Measurements from ENCODE around the gene SGSH.
A peak's percentile ranks its signal among the peaks of the same experiment; 100 is the strongest.
"Not testable (repeated sequence)": the region's sequence is repeated elsewhere in the genome, so short reads cannot be mapped to it uniquely, and the experiment has no call there.

The SGSH gene

DNA sequence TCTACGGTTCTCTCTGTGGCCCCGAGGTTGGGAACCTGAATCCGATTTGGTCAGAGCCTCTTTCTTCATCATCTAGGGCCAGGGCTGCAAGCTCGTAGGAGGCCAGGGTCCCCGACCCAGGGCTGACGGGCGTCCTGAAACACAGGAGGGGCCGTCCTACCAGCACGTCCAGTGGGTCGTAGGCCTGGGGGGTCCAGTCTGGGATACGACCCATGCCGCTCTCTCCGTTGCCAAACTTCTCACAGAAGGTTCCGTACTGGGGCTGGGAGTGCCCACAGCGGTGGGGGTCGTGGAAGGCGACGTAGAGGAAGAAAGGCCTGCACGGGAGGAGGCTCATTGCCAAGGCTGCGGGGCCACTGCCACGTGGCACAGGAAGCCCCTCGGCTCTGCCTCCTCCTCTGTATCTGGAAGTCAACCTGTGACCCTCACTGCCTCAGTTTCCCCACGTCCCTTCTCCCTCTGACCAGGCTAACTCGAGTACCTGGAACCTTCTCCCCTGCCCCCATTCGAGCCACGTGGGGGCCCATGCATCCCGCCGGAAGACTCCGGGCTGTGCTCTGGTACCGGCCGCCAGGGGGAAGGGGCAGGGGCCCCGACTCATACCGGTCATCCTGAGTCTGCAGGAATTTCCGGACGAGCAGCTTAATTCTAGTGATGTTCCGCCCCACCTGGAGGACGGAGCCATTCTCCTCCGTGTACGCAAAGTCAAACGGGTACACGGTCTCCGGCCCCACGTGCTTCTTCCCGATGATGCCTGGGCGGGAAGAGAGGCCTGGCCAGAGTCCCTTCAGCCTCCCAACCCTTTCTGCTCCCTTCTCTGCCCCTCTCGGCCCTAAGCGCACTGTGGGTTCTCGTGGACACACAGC is 5.9 kb downstream of the SGSH start:
- in situ Hi-C loops (cut with MboI; ENCODE audit: low pct_unique_long_range_greater_than_20kb, low sequenced_read_pairs): no loop called here
- DNase-seq: no peak

- DNase-seq: no peak
- in situ Hi-C loops (cut with MboI; ENCODE audit: low pct_unique_long_range_greater_than_20kb, low sequenced_read_pairs): no loop called here
These were observed 6.5 kb downstream of the SGSH start for GRCh38 chr17:80213643-80213975.

DNA sequence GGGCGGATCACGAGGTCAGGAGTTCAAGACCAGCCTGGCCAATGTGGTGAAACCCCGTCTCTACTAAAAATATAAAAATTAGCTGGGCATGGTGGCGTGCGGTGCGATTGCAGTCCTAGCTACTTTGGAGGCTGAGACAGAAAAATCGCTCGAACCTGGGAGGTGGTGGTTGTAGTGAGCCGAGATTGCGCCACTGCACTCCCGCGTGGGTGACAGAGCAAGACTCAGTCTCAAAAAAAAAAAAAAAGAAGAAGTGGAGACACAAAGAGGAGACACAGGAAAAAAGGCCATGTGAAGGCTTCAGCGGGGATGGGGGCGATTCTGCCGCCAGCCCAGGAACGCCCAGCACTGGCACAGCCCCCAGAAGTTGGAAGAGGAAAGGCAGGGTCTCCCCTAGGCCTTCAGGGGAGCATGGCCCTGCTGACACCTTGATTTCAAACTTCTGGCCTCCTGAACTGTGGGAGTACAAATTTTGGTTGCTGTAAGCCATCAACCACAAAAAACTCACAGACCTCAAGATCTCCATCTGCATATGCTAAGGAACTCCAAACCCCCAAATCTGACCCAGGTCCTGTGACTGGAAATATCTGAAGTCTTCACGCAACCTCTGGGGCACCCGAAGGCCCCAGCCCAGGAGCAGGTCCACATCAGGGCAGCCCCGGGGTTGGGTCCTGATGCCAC is 7.0 kb downstream of the SGSH start:
- in situ Hi-C loops (cut with MboI; ENCODE audit: low pct_unique_long_range_greater_than_20kb, low sequenced_read_pairs): no loop called here
- peak; percentile 48 for DNase-seq

DNA sequence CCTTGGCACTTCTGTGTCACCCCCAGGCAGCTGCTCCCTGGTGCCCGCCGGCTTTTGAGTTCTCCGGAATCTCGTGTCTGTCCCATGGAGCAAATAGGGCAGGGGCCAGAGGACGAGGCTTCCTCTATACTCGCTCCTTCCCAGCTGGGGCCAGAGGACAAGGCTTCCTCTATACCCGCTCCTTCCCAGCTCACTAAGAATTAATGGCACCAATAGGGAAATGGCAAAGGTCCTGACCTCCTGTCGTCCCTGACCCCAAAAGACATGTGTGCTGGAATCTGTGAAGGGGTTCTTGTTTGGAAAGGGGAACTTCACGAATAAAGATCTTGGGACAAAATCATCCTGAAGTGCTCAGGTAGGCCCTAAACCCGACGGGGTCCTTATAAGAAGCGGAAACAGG is 7.6 kb downstream of the SGSH start:
- DNase-seq: no peak
- in situ Hi-C loops (cut with MboI; ENCODE audit: low pct_unique_long_range_greater_than_20kb, low sequenced_read_pairs): no loop called here

- DNase-seq: no peak
- in situ Hi-C loops (cut with MboI; ENCODE audit: low pct_unique_long_range_greater_than_20kb, low sequenced_read_pairs): no loop called here
These were observed 8.0 kb downstream of the SGSH start for GRCh38 chr17:80212109-80212508.

DNA sequence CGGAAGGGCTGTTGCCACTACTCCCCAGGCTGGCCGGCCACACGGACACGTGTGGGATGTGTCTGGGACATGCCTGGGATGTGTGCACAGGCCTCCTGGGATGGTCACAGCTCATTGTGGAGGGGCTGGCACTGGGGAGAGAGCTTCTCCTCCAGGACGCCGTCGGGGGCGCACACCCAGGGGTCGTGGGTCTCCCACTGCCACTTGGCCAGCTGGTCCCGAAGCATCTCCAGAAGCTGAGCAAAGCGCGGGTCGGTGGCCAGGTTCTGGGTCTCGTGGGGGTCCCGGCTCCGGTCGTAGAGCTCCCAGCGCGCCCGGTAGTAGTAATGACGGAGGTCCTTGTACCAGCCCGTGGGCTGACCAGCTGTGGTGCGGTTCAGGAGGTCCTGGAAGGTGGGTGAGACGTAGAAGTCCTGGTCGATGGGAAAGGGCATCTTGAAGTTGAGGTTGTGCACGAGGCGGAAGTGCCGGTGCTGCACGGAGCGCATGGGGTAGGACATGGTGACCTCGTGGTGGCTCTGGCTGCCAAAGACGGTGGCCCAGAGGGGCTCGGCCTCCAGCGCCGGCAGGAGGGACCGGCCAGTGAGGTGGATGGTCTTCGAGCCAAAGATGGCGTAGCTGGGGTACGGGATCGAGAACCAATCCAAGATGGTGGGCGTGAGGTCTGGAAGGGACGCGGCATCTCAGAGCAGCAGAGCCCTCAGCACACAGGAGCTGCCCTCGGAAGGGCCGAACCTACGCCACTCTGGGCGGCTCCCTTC is 9.6 kb downstream of the SGSH start:
- no peak for DNase-seq
- in situ Hi-C loops (cut with MboI; ENCODE audit: low pct_unique_long_range_greater_than_20kb, low sequenced_read_pairs): no loop called here

DNA sequence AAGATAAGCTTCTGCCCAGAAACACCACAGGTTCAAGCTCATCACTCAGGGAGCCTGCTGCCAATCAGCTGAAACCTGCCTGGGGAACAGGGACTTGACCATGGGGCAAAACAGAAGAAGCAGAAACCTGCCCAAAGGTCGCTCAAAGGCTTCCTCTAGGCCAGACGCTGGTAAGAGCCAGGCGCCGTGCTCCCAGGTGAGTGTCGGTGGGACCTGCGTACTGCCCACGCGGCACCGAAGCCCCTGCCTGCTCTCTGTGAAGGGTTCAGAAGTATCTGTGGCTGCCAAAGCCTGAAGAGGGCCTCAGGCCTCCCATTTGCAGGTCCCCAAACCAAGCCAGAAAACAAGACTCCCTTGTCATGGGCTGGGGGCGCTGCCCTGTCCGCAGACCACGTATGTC is 10.4 kb downstream of the SGSH start:
- in situ Hi-C loops (cut with MboI; ENCODE audit: low pct_unique_long_range_greater_than_20kb, low sequenced_read_pairs): no loop called here
- DNase-seq: no peak

DNA sequence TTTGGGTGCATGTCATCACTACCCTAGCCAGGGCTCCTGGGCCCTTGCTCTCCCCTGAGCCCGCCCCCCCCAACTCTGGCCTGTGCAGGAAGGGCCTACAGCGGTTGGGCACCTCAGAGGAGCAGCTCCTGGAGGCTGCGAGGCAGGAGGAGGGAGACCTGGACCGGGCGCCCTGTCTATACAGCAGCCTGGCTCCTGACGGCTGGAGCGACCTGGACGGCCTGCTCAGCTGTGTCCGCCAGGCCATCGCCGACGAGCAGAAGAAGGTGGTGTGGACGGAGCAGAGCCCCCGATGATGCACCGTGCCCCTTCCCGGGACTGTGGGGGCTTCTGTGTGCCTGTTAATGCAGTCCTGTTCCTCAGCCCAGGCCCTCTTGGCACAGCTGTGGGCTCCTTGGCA is 12.1 kb downstream of the SGSH start:
- DNase-seq: no peak
- in situ Hi-C loops (cut with MboI; ENCODE audit: low pct_unique_long_range_greater_than_20kb, low sequenced_read_pairs): no loop called here

DNA sequence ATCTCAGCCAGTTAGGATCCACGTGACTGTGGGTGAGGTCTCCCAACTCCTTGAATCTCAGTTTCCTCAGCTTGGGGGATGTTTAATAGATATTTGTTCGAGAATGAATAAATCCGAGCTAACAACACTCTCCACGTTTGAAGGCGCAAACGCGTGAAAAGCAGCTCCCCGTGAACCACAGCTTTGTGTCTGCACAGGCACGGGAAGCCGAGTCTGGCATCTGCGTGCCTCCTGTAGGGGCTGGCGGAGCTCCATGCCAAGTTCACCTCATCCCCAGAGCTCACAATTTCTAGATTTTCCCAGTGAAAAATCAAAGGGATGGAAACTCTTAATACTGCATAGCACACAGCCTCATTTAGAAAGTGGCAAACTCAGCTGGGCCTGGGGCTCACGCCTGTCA is 14.3 kb downstream of the SGSH start:
- DNase-seq: no peak
- in situ Hi-C loops (cut with MboI; ENCODE audit: low pct_unique_long_range_greater_than_20kb, low sequenced_read_pairs): no loop called here

DNA sequence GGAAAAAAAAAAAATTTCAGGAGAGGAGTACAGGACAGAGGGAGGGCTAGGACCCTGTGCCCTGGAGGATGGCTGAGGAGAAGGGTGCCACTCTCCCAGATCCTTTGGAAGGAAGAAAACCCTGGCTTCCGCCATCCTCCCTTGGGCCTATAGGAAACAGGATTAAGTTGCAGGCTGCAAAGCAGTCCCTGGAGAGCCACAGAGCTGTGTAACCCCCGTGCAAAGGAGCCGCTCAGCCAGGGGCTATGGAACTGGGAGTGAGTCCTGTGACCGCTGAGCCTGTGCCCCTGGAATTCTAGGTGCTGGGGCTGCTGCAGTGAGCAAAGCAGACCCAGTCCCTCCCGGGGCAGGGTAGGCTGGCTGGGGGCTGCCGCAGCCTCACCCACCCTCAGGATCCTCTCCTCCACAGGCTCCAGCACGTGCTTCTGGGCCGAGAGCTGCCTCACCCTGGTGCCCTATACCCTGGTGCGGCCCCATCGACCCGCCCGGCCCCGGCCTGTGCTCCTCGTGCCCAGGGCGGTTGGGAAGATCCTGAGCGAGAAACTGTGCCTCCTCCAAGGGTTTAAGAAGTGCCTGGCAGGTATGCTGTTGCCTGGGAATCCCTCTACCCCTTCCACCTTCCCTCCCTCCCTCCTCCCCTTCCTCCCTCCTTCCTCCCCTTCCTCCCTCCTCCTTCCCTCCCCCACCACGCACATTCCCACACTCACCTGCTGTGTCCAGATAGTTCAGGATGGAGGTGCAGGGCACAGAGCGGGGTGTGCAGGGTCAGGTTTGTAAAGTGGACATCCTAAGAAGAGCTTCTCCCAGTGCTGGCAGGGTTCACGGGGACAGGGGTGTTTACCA is 15.3 kb downstream of the SGSH start:
- in situ Hi-C loops (cut with MboI; ENCODE audit: low pct_unique_long_range_greater_than_20kb, low sequenced_read_pairs): no loop called here
- DNase-seq: no peak

DNA sequence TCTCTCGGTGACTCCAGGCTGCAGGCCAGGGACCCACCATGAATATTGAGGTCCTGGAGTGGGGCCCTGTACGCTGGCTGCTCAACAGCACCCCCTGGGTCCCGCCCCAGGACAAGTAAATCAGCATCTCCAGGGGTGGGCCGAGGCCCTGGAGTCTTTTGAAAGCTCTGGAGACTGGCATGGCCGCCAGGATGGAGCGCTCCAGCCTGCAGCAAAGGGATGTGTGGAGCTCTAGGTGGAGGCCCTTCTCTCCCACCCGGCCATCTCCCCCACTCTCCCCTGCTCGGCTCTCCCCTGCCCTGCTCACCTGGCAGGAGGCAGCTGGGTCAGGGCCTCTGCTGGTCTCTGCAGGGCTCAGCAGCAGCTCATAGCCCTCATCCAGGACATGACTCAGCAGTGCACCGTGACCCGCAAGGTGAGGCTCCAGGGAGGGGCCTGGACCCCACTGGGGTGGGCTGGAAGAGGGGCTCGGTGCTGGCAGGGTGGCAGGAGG is 16.6 kb downstream of the SGSH start:
- in situ Hi-C loops (cut with MboI; ENCODE audit: low pct_unique_long_range_greater_than_20kb, low sequenced_read_pairs): no loop called here

DNA sequence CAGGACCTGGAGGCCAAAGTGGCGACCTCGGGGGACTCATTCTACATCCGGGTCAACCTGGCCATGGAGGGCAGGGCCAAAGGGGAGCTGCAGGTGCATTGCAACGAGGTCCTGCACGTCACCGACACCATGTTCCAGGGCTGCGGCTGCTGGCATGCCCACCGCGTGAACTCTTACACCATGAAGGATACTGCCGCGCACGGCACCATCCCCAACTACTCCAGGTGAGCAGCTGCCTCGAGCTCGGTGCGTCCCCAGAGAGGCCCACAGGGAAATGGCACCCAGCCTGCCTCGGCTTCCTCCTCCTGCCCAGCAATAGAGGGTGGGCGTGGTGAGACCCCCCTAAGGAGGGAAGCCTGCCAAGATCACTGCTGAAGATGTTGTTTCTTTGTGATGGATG is 17.9 kb downstream of the SGSH start:
- DNase-seq: no peak
- in situ Hi-C loops (cut with MboI; ENCODE audit: low pct_unique_long_range_greater_than_20kb, low sequenced_read_pairs): no loop called here

More for the DNA sequence above, 16.6 kb downstream of the SGSH start:
- DNase-seq: no peak

DNA sequence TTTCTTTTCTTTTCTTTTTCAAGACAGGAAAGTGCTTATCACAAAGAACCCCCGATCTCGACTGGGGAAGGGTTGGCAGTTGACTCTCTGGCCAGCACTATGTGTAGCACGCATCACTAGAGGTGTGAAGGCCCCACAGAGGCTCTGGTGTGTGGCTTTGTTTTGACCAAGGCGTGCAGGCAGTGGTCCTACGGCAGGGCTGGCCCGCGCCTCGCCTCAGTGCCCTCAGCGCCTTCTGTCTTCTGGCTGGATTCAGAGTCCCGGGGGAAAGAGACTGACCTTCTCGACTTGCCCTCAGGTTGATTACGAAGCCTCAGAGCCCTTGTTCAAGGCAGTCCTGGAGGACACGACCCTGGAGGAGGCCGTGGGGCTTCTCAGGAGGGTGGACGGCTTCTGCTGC is 18.7 kb downstream of the SGSH start:
- in situ Hi-C loops (cut with MboI; ENCODE audit: low pct_unique_long_range_greater_than_20kb, low sequenced_read_pairs): no loop called here
- DNase-seq: no peak

DNA sequence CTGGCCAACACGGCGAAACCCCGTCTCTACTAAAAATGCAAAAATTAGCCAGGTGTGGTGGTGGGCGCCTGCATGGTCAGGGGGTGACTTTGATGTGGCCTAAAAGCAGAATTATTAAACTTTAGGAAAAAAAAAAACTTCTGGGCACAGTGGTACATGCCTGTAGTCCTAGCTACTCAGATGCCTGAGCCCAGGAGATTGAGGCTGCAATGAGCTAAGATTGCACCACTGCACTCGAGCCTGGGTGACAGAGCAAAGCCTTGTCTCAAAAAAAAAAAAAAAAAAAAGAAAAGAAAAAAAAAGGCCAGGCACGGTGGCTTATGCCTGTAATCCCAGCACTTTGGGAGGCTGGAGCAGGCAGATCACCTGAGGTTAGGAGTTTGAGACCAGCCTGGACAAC is 20.8 kb downstream of the SGSH start:
- DNase-seq; in situ Hi-C loops (cut with MboI; ENCODE audit: low pct_unique_long_range_greater_than_20kb, low sequenced_read_pairs): not testable (repeated sequence)

DNA sequence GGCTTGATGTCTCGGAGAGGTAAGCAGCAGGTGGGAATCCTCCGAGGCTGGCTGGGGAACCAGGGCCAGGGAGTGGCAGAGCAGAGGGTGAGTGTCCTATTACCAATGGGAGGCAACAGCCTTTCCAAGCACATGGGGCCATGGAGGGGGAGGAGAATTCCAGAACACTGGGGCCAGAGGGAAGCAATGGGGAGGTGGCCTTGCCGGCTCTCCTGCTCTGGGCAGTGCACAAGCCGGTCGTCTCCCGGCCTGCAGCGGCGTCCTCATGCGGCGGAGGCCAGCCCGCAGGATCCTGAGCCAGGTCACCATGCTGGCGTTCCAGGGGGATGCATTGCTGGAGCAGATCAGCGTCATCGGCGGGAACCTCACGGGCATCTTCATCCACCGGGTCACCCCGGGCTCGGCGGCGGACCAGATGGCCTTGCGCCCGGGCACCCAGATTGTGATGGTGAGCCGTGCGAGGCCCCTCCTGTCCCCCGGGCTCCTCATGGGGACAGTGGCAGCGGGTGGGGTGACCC is 21.9 kb downstream of the SGSH start:
- no peak for DNase-seq
- in situ Hi-C loops (cut with MboI; ENCODE audit: low pct_unique_long_range_greater_than_20kb, low sequenced_read_pairs): no loop called here

GRCh38 chr17:80196652-80197051 is 23.5 kb downstream of the SGSH start:
- in situ Hi-C loops (cut with MboI; ENCODE audit: low pct_unique_long_range_greater_than_20kb, low sequenced_read_pairs): no loop called here
- DNase-seq: no peak

DNA sequence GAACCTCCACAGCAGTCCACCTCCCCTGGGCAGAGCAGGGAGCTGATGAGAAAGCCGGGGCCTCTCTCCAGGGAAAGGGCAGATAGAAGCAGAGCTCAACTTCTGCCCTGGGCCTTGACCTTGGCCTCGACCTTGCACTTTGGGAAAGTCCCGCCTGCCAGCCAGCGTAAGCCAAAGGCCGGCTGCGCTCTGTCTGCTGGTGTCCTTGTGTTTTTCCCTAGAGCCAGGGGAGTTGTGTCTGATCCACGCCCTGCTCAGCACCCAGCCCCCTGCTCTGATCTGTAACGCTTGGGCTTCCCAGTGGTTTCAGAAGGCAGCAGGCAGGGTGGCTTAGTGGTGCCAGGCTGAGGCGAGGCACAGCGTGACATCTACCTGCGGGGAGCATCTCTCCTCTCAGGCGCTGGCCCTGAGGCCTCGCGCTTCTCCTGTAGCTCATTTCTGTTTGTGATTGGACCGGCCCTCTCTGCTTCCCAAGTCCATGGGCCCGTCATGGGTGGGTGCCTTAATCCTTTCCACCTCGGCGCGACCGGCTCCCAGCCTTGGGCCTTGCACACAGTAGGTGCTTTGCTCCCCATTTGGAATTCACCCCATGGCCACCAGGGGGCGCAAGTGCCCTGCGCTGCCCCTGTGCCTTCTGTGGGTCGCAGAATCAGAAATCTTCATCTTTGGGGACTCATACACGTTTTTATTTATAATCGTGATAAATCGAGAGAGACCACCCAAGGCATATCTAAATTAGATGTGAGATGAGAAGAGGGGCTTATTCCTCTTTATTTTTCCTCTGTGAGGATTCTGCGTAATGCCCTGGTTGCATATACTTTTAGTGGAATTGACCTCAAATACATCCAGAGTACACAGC is 24.2 kb downstream of the SGSH start:
- DNase-seq: peak; percentile 60
- in situ Hi-C loops (cut with MboI; ENCODE audit: low pct_unique_long_range_greater_than_20kb, low sequenced_read_pairs): no loop called here

- DNase-seq: no peak
- in situ Hi-C loops (cut with MboI; ENCODE audit: low pct_unique_long_range_greater_than_20kb, low sequenced_read_pairs): no loop called here
These were observed 25.0 kb downstream of the SGSH start for GRCh38 chr17:80195141-80195540.
